GM23338 (cell line): Measurements from ENCODE around the gene FAM117B. TPM values are rescaled to one million over a fixed set of nuclear protein-coding genes. Genes with fewer than 3 reads are reported as not detected.

Experiments
- ATAC-seq: fragments of 200-7000 bp; cut with Tn5 transposase; 3 replicates; pipeline ENCODE4 v1.9.1; 2020
- DNase-seq: peaks from one replicate; pipeline ENCODE4 v3.0.0-alpha.2; 2015; ENCODE audit warnings: low spot score
- H2AFZ ChIP-seq: fragments of 200-600 bp; sonication (generic); 2 replicates; pipeline ENCODE4 v1.8.0; 2016; ENCODE audit warnings: antibody characterized with exemption, mild to moderate bottlenecking, moderate library complexity
- H3F3A ChIP-seq: fragments of 200-600 bp; sonication (generic); replicated peaks from 2 replicates; pipeline ENCODE4 v1.8.0; 2017; ENCODE audit warnings: antibody characterized with exemption, mixed run types, low read depth
- H3K27ac ChIP-seq: fragments of 200-600 bp; sonication (generic); 2 replicates; pipeline ENCODE4 v1.6.1; 2016; ENCODE audit warnings: low read depth
- H3K27me3 ChIP-seq: fragments of 200-600 bp; sonication (generic); 2 replicates; pipeline ENCODE4 v1.8.0; 2016; ENCODE audit warnings: mild to moderate bottlenecking, mixed run types, moderate library complexity; ENCODE audit not compliant: insufficient read depth
- H3K36me3 ChIP-seq: fragments of 200-600 bp; sonication (generic); 2 replicates; pipeline ENCODE4 v1.8.0; 2016; ENCODE audit warnings: mild to moderate bottlenecking; ENCODE audit not compliant: insufficient read depth
- H3K4me1 ChIP-seq: fragments of 200-600 bp; sonication (generic); 2 replicates; pipeline ENCODE4 v1.8.0; 2016; ENCODE audit warnings: mild to moderate bottlenecking, moderate library complexity; ENCODE audit not compliant: insufficient read depth
- H3K4me2 ChIP-seq: fragments of 200-600 bp; sonication (generic); 2 replicates; pipeline ENCODE4 v1.7.1; 2017; ENCODE audit warnings: mixed run types
- H3K4me3 ChIP-seq: fragments of 200-600 bp; sonication (generic); 2 replicates; pipeline ENCODE4 v1.6.1; 2016; ENCODE audit warnings: mixed run types
- H3K79me2 ChIP-seq: fragments of 200-600 bp; sonication (generic); replicated peaks from 2 replicates; pipeline ENCODE4 v1.8.0; 2017; ENCODE audit warnings: mild to moderate bottlenecking; ENCODE audit not compliant: insufficient read depth
- H3K9me2 ChIP-seq: fragments of 200-600 bp; sonication (generic); 2 replicates; pipeline ENCODE4 v1.8.0; 2017; ENCODE audit not compliant: insufficient read depth
- H4K20me1 ChIP-seq: fragments of 200-600 bp; sonication (generic); replicated peaks from 2 replicates; pipeline ENCODE4 v1.8.0; 2017; ENCODE audit warnings: mild to moderate bottlenecking; ENCODE audit not compliant: insufficient read depth
- H3K27ac Mint-ChIP-seq: 2 replicates; pipeline ENCODE4 v1.8.0; 2020; ENCODE audit warnings: inconsistent platforms, mild to moderate bottlenecking, moderate library complexity, mixed read lengths
- H3K27me3 Mint-ChIP-seq: 3 replicates; pipeline ENCODE4 v1.8.0; 2022; ENCODE audit warnings: low read depth, mild to moderate bottlenecking, moderate library complexity, mixed read lengths, inconsistent platforms; ENCODE audit not compliant: insufficient read depth, poor library complexity
- H3K36me3 Mint-ChIP-seq: 3 replicates; pipeline ENCODE4 v1.8.0; 2021; ENCODE audit warnings: low read depth, mild to moderate bottlenecking, inconsistent platforms, moderate library complexity, mixed read lengths
- H3K4me1 Mint-ChIP-seq: 3 replicates; pipeline ENCODE4 v1.8.0; 2020; ENCODE audit warnings: mild to moderate bottlenecking, inconsistent platforms, mixed read lengths
- H3K4me3 Mint-ChIP-seq: 3 replicates; pipeline ENCODE4 v1.8.0; 2021; ENCODE audit warnings: moderate library complexity, mild to moderate bottlenecking, inconsistent platforms, mixed read lengths
- H3K9me3 Mint-ChIP-seq: 3 replicates; pipeline ENCODE4 v1.8.0; 2020; ENCODE audit warnings: moderate library complexity, mild to moderate bottlenecking, inconsistent platforms, mixed read lengths
- CREB1 ChIP-seq: fragments of 250-450 bp; sonication (Bioruptor Pico); IDR thresholded peaks from 2 replicates; pipeline ENCODE4 v1.5.0; 2020; ENCODE audit warnings: low read depth, mild to moderate bottlenecking, moderate library complexity
- ETS1 ChIP-seq: IDR thresholded peaks from 2 replicates; pipeline ENCODE4 v1.6.1; 2016; ENCODE audit warnings: antibody characterized with exemption
- EZH2 ChIP-seq: fragments of 200-600 bp; sonication (generic); IDR thresholded peaks from one replicate; pipeline ENCODE4 v1.8.0; 2017; ENCODE audit warnings: antibody characterized with exemption, mild to moderate bottlenecking, low read depth; ENCODE audit not compliant: unreplicated experiment
- EZH2phosphoT487 ChIP-seq: fragments of 200-600 bp; sonication (generic); IDR thresholded peaks from one replicate; pipeline ENCODE4 v1.8.1; 2018; ENCODE audit warnings: antibody characterized with exemption; ENCODE audit not compliant: unreplicated experiment
- JUNB ChIP-seq: IDR thresholded peaks from one replicate; pipeline ENCODE4 v1.6.1; 2016; ENCODE audit warnings: antibody characterized with exemption; ENCODE audit not compliant: unreplicated experiment
- NANOG ChIP-seq: IDR thresholded peaks from 2 replicates; pipeline ENCODE4 v1.6.1; 2016; ENCODE audit warnings: antibody characterized with exemption, borderline replicate concordance
- POLR2AphosphoS5 ChIP-seq: IDR thresholded peaks from 2 replicates; pipeline ENCODE4 v1.6.1; 2016; ENCODE audit warnings: antibody characterized with exemption, low read depth
- STAT1 ChIP-seq: IDR thresholded peaks from one replicate; pipeline ENCODE4 v1.6.1; 2016; ENCODE audit warnings: antibody characterized with exemption; ENCODE audit not compliant: unreplicated experiment
- ZNF114 ChIP-seq: fragments of 250-450 bp; sonication (Bioruptor Pico); IDR thresholded peaks from 2 replicates; pipeline ENCODE4 v1.5.0; 2020; ENCODE audit warnings: mild to moderate bottlenecking, moderate library complexity
- ZNF462 ChIP-seq: fragments of 250-450 bp; sonication (Bioruptor Pico); IDR thresholded peaks from 2 replicates; pipeline ENCODE4 v1.5.0; 2020; ENCODE audit warnings: mild to moderate bottlenecking, moderate library complexity
- polyA plus RNA-seq: library from polyadenylated mRNA; unstranded; fragments of >200 nt; fragmentation: Nextera tagmentation; extraction: Ambion mirVana; gene quantifications from 2 replicates; pipeline ENCODE4 v1.2.1, GENCODE V29; 2016
- total RNA-seq: library from RNA; depleted of rRNA; stranded (reverse); fragments of >200 nt; shearing (Covaris generic); gene quantifications from 2 replicates; pipeline ENCODE4 v1.2.3, GENCODE V29; 2014

FAM117B gene
- total and polyA plus RNA-seq, 2 experiments from 2014 or later, result 8.4 to 23.0 TPM

- no peak for TF ChIP-seq ZNF462 (CRISPR knock-in tag)
Observed at GRCh38 chr2:202610380-202610779, 24.4 kb upstream of the FAM117B start (continued).

GRCh38 chr2:202612145-202612544 is 22.6 kb upstream of the FAM117B start:
- DNase-seq (no peak), ATAC-seq (no peak)
- Mint-ChIP-seq H3K27ac (no peak overlapping the region), H3K4me1 (peaks cover 3% of the 10 kb centered on the region; the same call in 1 of the 3 replicates), H3K9me3 (no peaks in the 10 kb centered on the region), H3K27me3 (no peaks in the 10 kb centered on the region), H3K36me3 (no peaks in the 10 kb centered on the region), H3K4me3 (no peak overlapping the region)
- Histone ChIP-seq H3K4me3 (no peak overlapping the region), H3K36me3 (no peaks in the 10 kb centered on the region), H3K9me2 (no peaks in the 10 kb centered on the region), H3F3A (no peaks in the 10 kb centered on the region), H3K4me2 (no peak overlapping the region), H3K79me2 (no peaks in the 10 kb centered on the region), H3K27ac (no peak overlapping the region), H4K20me1 (no peaks in the 10 kb centered on the region), H2AFZ (no peak overlapping the region), H3K27me3 (no peaks in the 10 kb centered on the region), H3K4me1 (no peaks in the 10 kb centered on the region)
- no peak for TF ChIP-seq ETS1
- no peak for TF ChIP-seq JUNB
- TF ChIP-seq STAT1, result no peak
- TF ChIP-seq NANOG, result no peak
- TF ChIP-seq EZH2, result no peak
- no peak for TF ChIP-seq ZNF462 (CRISPR knock-in tag)
- TF ChIP-seq ZNF114 (CRISPR knock-in tag), result no peak
- no peak for TF ChIP-seq POLR2AphosphoS5
- no peak for TF ChIP-seq CREB1
- TF ChIP-seq EZH2phosphoT487, result no peak
